Stimulated activated CD4-positive, alpha-beta T cell treated with anti-CD3 and anti-CD28 coated beads, Interleukin-1b, Interleukin-23, amount 100 ng/mL, for 48 hours (primary cell): Measurements from ENCODE around the gene BIN1.
"Not testable (repeated sequence)": the region's sequence is repeated elsewhere in the genome, so short reads cannot be mapped to it uniquely, and the experiment has no call there.

ENCODE experiments used
- DNase-seq: peaks from one replicate; pipeline ENCODE4 v3.0.0-alpha.2; 2020

The BIN1 gene

GRCh38 chr2:127045792-127046501, 61.0 kb downstream of the BIN1 start:
- peak; percentile 1 for DNase-seq

- DNase-seq: no peak
These were observed 61.8 kb downstream of the BIN1 start for GRCh38 chr2:127044977-127045661.

- DNase-seq: no peak
These were observed 62.7 kb downstream of the BIN1 start for GRCh38 chr2:127044165-127044718.

GRCh38 chr2:127043367-127044164, 63.4 kb downstream of the BIN1 start:
- no peak for DNase-seq

GRCh38 chr2:127041259-127041970, 65.5 kb downstream of the BIN1 start:
- DNase-seq: no peak

GRCh38 chr2:127040169-127040568, 66.8 kb downstream of the BIN1 start:
- no peak for DNase-seq

GRCh38 chr2:127039387-127040031, 67.4 kb downstream of the BIN1 start:
- no peak for DNase-seq

- no peak for DNase-seq
These were observed 69.5 kb downstream of the BIN1 start for GRCh38 chr2:127037476-127037875.

GRCh38 chr2:127034883-127035611, 71.9 kb downstream of the BIN1 start:
- no peak for DNase-seq

GRCh38 chr2:127034051-127034450, 72.9 kb downstream of the BIN1 start:
- DNase-seq: no peak

GRCh38 chr2:127032621-127033020, 74.3 kb downstream of the BIN1 start:
- DNase-seq: no peak

GRCh38 chr2:127029350-127030051, 77.5 kb downstream of the BIN1 start:
- DNase-seq: no peak

GRCh38 chr2:127028745-127029144, 78.2 kb downstream of the BIN1 start:
- not testable (repeated sequence) for DNase-seq

- no peak for DNase-seq
These were observed 79.2 kb downstream of the BIN1 start for GRCh38 chr2:127027715-127028114.

GRCh38 chr2:127025359-127026166, 81.4 kb downstream of the BIN1 start:
- peak; percentile 78 for DNase-seq

- DNase-seq: no peak
These were observed 82.1 kb downstream of the BIN1 start for GRCh38 chr2:127024769-127025358.

- no peak for DNase-seq
These were observed 83.5 kb downstream of the BIN1 start for GRCh38 chr2:127023504-127023903.

GRCh38 chr2:127022817-127023216, 84.1 kb downstream of the BIN1 start:
- no peak for DNase-seq

GRCh38 chr2:127020536-127020935, 86.4 kb downstream of the BIN1 start:
- no peak for DNase-seq

GRCh38 chr2:127017548-127017947, 89.4 kb downstream of the BIN1 start:
- DNase-seq: no peak
